NCI-H748 treated with DMSO at 0.1 percent for 48 hours (cell line): ENCODE results near the gene ANK2.
"Not testable (repeated sequence)": the region's sequence is repeated elsewhere in the genome, so short reads cannot be mapped to it uniquely, and the experiment has no call there.

Experiments used
- DNase-seq: peaks from one replicate; lab custom pipeline; 2025; lab: John Stamatoyannopoulos, UW

The ANK2 gene

DNA sequence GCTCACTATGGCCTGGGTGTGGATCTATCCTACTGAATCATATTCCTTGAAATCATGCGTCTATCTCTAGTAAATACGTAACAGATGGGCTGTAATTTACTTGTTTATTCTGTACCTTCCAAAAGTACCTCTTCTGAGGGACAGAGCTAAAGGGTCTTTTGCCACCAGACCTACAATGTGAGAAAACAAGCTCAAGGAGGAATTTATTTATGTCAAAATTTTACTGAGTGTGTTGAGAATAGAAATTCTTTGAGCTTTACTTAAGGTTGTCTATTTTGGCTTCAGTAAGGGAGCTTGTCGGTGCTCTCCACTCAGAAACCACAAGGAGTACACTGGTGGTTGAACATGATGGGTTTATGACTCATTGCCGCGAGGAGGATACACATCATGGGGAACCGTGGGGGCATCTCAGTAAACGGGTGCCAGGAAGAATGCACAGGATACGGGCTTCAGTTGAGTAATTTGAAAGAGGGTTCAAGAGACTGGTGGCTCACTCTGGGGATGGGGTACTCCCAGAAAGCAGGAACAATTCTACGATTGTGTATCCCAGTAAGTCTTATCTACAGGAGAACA lies 3.0 kb downstream of the ANK2 start:
- no peak for DNase-seq

GRCh38 chr4:113053883-113054282 lies 4.4 kb downstream of the ANK2 start:
- no peak for DNase-seq

DNA sequence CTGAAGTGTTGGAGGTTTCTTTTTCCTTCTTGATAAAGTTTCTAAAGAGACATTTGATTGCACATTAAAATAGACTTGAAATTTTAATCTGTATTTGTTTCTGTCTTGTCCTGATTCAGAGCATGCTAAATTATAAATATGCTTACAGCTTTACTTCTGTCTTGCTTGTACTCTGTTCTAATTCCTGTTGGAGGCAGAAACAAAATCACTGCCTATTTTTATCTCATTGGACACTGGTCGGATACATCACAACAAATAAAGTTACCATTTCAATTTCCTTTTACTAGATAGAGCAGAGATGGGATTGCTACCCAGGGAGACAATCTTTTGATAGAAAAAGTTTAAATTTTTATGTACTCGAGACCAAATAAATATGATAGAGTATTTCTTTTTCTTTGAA lies 6.9 kb downstream of the ANK2 start:
- DNase-seq = no peak

GRCh38 chr4:113057891-113058290 lies 8.4 kb downstream of the ANK2 start:
- peak; percentile 30 for DNase-seq

DNA sequence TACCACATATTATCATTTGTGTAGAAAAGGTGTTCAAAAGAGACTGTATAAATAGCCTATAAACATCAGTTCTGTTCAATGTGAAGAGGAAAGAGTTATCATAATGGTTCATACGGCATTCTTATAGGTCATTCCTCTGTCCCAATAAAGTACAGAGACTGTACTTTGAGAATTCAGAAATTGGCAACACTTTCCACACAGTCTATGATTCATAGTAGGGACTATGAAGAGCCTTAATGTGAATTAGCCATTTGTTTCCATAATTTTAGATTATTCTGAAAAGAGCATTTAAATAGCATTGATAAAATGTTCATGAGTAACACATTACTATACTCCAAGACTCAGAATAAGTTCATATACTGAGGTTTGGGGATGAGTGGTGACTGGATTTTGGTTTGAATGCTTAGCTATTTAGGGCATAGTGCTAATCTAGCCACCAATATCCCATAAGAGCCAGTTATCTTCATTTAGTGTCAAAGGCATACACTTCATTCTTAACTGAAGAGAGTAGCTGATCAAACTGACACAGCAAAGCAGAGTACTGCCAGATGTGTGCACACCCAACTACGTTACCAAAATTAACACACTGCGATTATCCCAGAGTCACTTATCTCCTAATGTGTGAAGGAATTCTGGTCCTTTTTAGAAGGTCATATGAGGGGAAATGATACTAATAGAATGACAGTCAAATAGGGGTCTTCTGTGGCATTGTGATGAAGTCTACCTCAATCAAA lies 10.2 kb downstream of the ANK2 start:
- no peak for DNase-seq

GRCh38 chr4:113060853-113061252 lies 11.4 kb downstream of the ANK2 start:
- DNase-seq = peak; percentile 41

- peak; percentile 97 for DNase-seq
These were observed 14.8 kb downstream of the ANK2 start for GRCh38 chr4:113064244-113064643.

DNA sequence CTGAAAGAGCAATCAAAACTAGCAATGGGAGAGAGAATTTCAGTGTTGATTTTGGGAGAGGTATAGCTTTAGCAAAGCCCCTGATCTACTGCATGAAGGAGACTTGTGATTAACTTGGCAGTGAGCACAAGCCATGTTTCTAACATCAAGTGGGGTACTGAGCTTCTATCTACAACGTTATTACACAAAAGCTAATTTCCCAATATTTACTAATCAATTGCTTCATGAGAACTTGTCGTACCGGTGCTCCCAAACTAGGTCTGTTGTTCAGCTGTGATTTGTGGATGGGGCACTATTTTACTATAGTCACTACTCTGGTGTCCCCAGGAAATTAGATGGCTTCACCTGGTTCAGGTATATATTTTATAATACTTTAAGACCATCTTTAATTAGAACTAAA lies 16.2 kb downstream of the ANK2 start:
- peak; percentile 67 for DNase-seq

DNA sequence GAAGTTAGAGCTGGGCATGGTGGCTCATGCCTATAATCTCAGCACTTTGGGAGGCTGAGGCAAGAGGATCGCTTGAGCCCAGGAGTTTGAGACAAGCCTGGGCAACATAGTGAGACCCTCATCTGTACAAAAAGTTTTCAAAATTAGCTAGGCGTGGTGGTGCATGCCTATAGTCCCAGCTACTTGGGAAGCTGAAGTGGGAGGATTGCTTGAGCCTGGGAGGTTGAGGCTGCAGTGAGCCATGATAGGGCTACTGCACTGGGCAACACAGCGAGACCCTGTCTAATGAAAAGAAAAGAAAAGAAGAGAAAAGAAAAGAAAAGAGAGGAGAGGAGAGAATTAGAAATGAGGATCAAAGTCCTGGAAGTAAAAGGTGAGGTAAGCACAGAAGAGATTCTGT lies 19.3 kb downstream of the ANK2 start:
- DNase-seq = not testable (repeated sequence)

DNA sequence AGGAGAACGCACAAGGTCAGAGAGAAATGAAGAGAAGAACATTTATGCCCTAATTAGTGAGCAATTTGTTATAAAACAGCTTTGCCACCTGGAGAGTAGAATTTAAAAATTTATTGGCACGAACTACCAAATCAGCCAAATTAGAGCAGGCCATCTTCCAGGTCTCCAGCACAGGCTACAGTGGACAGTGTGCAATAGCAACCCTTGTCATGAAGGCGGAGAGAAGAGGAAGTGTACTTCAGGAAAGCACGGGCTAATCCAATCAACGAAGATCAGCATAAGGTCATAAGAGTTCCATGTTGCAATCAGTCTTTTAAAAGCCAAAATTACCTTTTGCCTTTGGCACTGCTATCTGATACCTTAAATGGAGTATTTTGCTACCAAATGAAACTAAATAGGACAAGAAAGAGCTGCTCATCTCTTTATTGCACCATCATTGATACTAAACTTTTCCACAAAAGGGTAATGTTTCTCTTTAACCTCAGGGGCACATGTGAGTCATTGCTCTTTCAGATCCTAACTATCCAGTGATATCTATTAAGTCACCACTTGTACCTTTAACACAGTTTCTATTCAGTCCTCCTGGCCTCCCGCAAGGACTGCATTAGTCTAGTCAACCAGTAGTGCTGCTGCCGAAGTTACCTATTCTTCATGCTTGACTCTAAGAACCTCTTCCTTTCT lies 19.9 kb downstream of the ANK2 start:
- DNase-seq = no peak

DNA sequence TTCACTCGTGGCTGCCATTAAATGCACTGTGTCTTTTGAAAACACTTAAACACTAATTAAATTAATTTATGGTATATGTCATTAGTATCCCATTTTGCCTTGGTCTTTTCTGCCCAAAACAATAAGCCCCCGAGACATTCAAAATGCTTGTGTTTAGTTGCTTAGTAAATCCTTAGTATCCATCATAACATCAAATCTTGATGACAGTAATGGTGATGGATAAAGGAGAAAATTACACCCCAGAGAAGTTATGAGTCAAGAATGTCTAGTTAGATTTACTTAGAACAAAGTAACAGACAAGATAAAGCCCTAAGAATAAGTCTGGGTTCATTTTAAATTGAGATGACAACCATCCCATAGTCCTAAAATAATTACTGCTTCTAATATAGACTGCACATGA lies 21.3 kb downstream of the ANK2 start:
- no peak for DNase-seq

DNA sequence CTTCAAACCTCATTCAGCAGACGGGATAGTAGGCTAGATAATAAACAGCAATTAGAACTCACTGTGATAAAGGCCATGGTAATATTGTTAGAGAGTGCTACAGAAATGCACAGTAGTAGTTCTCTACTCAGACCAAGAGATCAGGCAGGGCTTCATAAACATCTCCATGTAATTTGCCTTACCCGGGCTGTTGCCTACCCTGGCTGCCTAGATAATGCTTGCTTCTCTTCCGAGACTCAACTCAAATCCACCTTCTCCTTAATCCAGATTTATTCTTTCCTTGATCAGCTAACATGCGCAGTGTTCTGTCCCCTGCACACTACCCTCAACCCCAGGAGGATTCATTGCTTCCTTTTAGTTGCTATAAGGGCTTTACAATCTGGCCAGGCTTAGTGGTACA lies 21.8 kb downstream of the ANK2 start:
- no peak for DNase-seq

- no peak for DNase-seq
These were observed 22.4 kb downstream of the ANK2 start for GRCh38 chr4:113071805-113072204.

GRCh38 chr4:113073451-113074005 lies 24.1 kb downstream of the ANK2 start:
- no peak for DNase-seq

DNA sequence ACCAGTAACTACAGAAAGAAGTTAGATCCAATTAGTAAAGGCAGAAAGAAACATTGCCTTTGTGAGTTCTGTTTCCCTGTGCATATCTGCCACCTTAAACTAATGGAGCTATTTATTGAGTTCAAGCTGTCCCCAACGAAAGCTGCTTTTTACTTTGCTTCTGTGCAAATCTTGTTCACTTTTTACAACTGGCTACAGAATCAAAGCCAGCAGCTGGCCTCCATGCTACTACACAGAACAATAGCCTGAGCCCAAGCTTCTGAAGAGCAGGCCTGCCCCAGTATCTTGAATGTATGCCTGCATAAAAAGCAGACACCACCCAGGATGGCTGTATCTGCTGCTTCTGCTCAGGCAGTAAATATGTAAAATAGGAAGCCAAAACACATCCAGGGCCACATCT lies 28.1 kb downstream of the ANK2 start:
- no peak for DNase-seq

DNA sequence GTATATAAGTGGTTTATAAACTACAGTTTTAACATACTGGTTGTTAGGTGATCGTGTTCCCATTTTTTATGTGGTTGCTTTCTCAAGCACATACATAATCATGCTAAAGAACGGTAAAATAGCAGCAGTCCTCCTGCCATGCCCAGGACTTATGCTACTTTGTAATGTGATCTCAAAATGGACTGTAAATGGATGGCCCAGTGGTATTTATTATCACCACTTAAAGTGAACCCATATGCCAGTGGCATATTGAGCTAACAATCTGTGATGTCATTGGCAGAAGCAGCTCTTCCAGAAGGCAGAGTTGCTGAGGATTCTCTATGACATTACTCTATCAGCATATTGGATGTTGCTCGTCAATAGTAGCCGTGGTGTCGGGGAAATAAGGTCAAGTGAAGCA lies 28.6 kb downstream of the ANK2 start:
- DNase-seq = no peak

GRCh38 chr4:113080050-113080449 lies 30.6 kb downstream of the ANK2 start:
- DNase-seq = no peak

DNA sequence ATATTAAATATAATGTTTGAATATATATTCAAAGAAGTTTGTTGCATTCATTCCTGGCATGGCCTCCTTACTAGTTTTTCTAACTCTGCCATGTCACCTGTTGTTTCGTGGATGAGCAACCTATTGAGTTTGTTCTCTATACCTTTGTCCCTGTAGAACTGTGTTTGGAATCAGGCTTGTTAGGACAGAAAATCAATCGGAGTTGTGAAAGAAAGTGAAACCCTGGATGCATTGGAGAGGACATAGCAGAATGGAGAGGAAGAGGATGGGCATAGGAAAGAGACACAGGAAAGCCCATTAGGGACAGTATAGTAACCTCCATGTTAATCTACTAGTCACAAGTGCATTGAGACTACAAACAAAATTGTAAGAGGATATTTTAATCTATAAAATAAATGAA lies 31.2 kb downstream of the ANK2 start:
- no peak for DNase-seq

DNA sequence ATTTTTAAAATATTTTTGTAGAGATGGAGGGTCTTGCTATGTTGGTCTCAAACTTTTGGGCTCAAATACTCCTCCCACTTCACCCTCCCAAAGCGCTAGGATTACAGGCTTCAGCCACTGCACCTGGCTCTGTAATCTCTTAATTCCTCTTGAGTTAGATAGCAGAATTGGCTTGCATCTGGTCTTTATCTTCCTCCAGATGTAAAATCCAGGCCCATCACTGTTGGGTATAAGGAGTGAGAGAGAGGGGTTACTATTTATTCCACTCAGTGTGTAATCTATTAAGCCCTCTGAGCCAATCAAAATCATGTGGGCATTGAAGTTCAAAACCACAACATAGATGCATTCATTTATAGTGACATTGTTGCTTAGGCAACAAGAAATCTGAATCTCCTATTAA lies 33.9 kb downstream of the ANK2 start:
- no peak for DNase-seq

- DNase-seq = peak; percentile 21
These were observed 36.8 kb downstream of the ANK2 start for GRCh38 chr4:113086172-113086695.

GRCh38 chr4:113088050-113088449 lies 38.6 kb downstream of the ANK2 start:
- no peak for DNase-seq

DNA sequence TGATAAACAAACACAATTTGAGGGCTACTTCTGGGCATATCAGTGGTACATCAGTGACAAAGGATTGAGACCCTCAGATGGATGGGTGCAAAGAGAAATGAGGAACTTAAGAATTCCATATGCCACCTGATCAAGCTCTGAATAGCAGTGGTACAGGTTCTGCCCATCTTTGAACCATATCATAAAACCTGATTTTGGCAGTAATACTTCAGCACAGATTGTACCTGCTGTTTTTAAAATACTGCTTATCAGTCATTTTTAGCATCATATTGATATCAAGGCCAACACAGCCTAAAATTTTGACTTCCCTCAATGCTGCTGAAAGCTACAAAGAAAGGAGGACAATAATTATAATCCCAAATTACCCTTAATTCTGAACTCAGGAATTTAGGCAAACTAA lies 41.5 kb downstream of the ANK2 start:
- DNase-seq = no peak

DNA sequence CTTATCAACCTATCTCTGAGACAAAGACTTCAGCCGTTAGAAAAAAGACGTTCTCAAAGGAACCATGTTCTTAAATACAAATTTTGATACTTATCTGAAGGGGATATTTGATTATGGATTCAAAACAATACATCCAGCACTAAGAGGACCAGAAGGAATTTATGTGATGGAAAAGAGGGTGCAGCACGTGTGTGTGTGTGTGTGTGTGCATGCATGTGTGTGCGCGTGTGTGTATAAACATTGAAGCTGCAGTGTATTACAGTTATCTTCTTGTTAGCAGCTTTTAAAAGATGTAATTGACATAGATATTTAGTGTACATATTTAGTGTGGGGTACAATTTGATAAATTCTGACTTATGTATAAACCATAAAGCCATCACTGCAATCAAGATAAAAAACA lies 44.9 kb downstream of the ANK2 start:
- no peak for DNase-seq
